Rectal smooth muscle tissue (tissue), 1 donor: ENCODE measurements around the gene CPA5.
A peak's percentile ranks its signal among the peaks of the same experiment; 100 is the strongest.

Experiments used
- H3K27ac ChIP-seq: one replicate; pipeline ENCODE4 v1.7.0; 2013; ENCODE audit warnings: low read depth, low read length, inconsistent platforms
- H3K27me3 ChIP-seq: one replicate; pipeline ENCODE4 v1.7.0; 2013; ENCODE audit warnings: low read length; ENCODE audit not compliant: control insufficient read depth, insufficient read depth
- H3K36me3 ChIP-seq: one replicate; pipeline ENCODE4 v1.7.0; 2013; ENCODE audit warnings: low read length; ENCODE audit not compliant: control insufficient read depth, insufficient read depth
- H3K4me1 ChIP-seq: one replicate; pipeline ENCODE4 v1.7.0; 2013; ENCODE audit warnings: low read length; ENCODE audit not compliant: control insufficient read depth, insufficient read depth
- H3K4me3 ChIP-seq: one replicate; pipeline ENCODE4 v1.7.0; 2013; ENCODE audit warnings: low read length
- H3K9ac ChIP-seq: one replicate; pipeline ENCODE4 v1.7.0; 2013; ENCODE audit warnings: low read length

Gene CPA5

DNA sequence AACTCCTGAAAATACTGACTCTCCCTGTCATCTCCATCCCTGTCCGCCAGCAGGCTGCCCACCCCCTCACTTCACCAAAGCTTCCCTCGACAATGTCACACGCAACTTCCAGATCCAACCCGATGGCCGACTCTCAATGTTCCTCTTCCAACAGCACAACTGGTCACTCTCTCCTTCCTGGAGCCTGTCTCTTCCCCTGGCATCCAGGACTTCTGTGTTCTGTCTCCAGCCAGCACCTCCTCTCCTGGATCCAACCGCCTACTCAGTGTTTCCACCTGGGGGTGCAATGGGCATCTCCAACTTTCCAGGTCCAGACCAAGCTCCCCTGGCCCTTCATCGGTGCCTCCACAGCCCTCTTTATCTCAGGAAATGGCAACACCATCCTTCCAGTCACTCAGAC is 8.6 kb downstream of the CPA5 start:
- no peak overlapping the region for H3K27ac ChIP-seq
- no peak overlapping the region for H3K9ac ChIP-seq
- peaks cover 2% of the 10 kb centered on the region for H3K27me3 ChIP-seq
- no peaks in the 10 kb centered on the region for H3K36me3 ChIP-seq
- H3K4me1 ChIP-seq = peaks cover 10% of the 10 kb centered on the region
- no peak overlapping the region for H3K4me3 ChIP-seq

DNA sequence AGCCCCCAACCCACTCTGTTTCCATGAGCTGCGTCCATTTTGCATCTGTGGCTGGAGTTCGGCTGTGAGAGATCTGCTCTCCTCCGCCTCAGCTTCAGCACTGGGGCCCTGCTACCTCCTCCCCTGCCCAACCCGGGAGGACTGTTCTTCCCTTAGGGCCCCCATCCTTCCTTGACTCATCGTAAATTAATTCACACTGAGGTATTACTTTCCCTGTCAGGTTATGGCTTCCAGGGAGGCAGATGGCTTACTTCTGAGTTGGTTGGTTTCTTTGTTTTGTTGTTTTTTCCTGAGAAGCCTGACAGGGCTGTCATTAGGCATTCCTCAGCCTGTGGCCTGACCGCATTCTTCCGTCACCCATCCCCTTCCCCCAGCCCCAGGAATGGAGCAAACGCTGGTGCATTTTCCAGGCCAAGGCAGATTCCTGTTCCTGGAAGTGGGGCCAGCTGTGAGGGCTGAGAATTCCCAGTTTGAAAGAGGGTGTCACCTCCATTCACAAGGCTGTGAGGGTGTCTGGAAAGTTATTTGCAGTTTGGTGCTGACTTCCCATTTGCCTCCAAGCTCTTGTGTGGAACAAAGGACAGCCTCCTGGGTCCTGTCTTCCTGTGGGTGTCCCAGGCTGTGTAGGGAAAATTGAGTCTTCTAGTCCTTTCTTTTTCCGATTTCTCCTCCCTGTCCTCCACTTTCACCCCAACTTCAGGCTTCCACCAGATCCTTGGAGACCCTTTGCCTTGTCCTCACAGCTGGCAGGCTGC is 11.7 kb downstream of the CPA5 start:
- Histone ChIP-seq H3K9ac (no peak overlapping the region), H3K4me3 (no peak overlapping the region), H3K4me1 (peaks cover 10% of the 10 kb centered on the region), H3K27ac (peak overlapping the region; percentile 91), H3K36me3 (no peaks in the 10 kb centered on the region), H3K27me3 (peaks cover 2% of the 10 kb centered on the region)

DNA sequence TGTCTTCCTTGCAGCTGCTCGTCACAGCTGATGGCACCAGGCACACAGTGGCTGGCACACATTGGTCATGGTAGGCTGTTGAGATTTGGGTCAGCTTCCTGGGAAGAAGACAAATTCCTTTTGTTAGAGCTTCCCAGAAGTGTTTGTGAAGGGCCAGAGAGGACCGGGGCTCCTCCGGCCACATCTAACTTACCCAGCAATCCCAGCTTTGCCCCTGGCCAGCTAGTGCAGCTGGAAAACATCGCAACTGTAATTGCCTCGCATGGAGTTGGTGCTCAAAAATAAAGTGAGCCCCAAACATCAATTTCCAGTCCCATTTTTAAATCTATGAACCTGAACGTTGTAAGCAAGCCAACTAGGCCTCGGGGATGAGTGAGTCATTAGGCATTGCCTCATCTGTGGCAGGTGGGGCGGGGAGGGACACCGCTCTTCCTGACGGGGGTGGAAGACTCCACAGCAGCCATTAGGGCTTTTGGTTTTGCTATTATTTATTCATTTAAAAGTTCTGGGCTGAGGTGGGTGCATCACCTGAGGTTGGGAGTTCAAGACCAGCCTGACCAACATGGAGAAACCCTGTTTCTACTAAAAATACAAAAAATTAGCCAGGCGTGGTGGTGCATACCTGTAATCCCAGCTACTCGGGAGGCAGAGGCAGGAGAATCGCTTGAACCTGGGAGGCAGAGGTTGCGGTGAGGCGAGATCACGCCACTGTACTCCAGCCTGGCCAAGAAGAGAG is 12.4 kb downstream of the CPA5 start:
- no peak overlapping the region for H3K9ac ChIP-seq
- peak overlapping the region; percentile 91 for H3K27ac ChIP-seq
- no peaks in the 10 kb centered on the region for H3K36me3 ChIP-seq
- H3K27me3 ChIP-seq = peaks cover 2% of the 10 kb centered on the region
- H3K4me3 ChIP-seq = no peak overlapping the region
- peaks cover 10% of the 10 kb centered on the region for H3K4me1 ChIP-seq

DNA sequence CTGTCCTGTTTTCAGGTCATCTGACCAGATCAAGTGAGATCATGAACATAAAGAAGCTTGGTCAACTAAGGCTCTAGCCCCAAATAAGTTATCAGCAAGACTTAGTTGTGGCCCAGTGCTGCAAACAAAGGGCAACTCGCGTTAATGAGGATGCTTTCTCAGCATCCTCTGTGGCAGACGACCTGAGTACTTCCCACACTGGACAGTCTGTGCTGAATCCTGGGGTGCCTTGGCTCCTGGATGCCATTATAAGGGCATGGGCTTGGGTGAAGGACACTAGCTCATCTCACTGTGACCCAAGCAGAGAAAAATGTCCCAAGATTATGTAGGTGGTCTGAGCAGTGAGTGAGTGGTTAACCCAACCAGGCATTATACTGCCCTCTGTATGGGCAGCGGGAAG is 13.9 kb downstream of the CPA5 start:
- peaks cover 10% of the 10 kb centered on the region for H3K4me1 ChIP-seq
- H3K36me3 ChIP-seq = no peaks in the 10 kb centered on the region
- H3K27me3 ChIP-seq = no peaks in the 10 kb centered on the region
- no peak overlapping the region for H3K27ac ChIP-seq
- H3K4me3 ChIP-seq = no peak overlapping the region
- no peak overlapping the region for H3K9ac ChIP-seq

DNA sequence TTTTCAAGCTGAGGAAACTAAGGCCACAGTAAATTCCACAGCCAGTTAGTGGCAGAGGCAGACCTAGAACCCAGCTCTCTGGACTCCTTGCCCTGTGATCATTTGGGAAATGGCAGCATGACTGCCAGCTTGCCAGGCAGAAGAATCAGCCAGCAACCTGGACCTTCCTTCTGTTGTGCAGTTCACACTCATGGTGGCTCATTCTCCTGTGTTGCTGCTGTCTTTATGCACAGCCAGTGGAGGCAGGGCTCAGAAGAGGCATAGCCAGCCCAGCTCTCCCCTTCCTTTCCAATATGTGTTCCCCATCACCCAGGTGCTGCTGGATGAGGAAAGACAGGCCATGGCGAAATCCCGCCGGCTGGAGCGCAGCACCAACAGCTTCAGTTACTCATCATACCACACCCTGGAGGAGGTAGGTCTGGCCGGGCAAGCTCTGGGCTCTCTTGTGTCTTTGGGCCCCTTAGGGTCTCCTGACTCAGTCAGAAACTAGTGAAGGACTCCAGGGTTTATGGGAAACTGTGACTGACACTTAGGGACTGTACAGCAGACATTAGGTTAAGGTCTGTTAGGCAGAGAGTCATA is 14.8 kb downstream of the CPA5 start:
- no peak overlapping the region for H3K9ac ChIP-seq
- H3K27ac ChIP-seq = no peak overlapping the region
- no peaks in the 10 kb centered on the region for H3K36me3 ChIP-seq
- no peaks in the 10 kb centered on the region for H3K27me3 ChIP-seq
- H3K4me1 ChIP-seq = peaks cover 10% of the 10 kb centered on the region
- H3K4me3 ChIP-seq = no peak overlapping the region

DNA sequence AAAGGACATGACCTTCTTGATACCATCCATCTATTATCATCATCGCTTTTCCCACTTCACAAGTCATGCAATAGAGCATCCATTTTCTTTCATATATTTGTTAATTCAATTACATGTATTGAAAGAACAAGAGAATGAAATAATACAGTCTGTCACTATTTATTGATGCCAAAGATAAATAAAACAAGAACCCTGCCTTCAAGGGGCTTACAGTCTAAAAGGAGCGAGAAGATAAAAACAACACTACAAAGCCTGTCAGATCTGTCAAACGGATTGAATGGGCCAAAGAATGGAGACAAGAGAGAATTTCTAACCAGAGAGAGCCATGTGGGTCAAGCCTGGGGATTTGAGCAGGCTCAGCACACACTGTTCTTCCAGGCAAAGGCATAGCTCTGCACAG is 15.9 kb downstream of the CPA5 start:
- Histone ChIP-seq H3K27me3 (no peaks in the 10 kb centered on the region), H3K36me3 (no peaks in the 10 kb centered on the region), H3K4me3 (no peak overlapping the region), H3K27ac (no peak overlapping the region), H3K9ac (no peak overlapping the region), H3K4me1 (peaks cover 13% of the 10 kb centered on the region)

DNA sequence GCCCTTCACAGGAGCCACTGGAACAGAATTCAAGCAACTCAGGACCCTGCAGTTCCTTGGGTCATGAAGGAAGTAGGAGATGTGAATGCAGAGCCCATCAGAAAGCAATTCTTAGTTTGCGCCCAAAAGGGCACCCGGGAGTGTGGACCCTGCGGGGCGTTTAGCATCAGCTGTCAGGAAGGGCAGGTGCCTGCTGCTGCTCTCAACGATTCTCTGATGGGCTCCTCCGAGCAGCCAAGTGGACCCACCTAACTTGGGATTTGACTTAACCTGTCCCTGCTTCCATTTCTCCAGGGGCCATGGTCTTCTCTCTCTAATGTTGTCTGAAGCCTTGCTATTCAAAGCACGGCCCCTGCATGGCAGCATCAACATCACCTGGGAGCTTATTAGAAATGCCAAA is 17.1 kb downstream of the CPA5 start:
- no peaks in the 10 kb centered on the region for H3K36me3 ChIP-seq
- no peak overlapping the region for H3K9ac ChIP-seq
- no peaks in the 10 kb centered on the region for H3K27me3 ChIP-seq
- H3K4me1 ChIP-seq = peaks cover 5% of the 10 kb centered on the region
- no peak overlapping the region for H3K4me3 ChIP-seq
- no peak overlapping the region for H3K27ac ChIP-seq

DNA sequence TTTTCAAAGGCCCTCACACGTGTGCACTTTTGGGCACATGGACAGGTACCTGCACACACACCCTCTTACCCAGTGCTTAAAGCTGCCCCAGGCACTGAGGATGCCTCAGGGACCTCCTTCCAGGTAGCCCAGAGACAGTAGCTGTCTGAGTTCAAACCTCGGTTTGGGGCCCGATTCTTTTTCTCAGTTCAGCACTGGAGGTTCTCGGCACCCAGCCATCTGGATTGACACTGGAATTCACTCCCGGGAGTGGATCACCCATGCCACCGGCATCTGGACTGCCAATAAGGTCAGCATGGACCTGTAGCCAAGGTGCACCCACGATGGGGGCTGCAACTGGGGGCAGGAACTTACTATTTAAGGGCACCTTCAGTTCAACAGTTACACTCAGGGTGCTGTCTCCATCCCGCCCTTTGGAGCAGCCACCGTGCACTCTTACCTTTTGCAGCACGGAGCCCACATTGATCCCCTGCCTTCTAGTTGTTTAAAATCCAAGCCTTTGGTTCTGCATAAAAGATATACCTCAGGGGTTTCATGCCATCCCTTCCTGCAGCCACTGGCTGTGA is 17.7 kb downstream of the CPA5 start:
- Histone ChIP-seq H3K36me3 (no peaks in the 10 kb centered on the region), H3K4me3 (no peak overlapping the region), H3K27me3 (no peaks in the 10 kb centered on the region), H3K9ac (no peak overlapping the region), H3K27ac (no peak overlapping the region), H3K4me1 (peaks cover 3% of the 10 kb centered on the region)

DNA sequence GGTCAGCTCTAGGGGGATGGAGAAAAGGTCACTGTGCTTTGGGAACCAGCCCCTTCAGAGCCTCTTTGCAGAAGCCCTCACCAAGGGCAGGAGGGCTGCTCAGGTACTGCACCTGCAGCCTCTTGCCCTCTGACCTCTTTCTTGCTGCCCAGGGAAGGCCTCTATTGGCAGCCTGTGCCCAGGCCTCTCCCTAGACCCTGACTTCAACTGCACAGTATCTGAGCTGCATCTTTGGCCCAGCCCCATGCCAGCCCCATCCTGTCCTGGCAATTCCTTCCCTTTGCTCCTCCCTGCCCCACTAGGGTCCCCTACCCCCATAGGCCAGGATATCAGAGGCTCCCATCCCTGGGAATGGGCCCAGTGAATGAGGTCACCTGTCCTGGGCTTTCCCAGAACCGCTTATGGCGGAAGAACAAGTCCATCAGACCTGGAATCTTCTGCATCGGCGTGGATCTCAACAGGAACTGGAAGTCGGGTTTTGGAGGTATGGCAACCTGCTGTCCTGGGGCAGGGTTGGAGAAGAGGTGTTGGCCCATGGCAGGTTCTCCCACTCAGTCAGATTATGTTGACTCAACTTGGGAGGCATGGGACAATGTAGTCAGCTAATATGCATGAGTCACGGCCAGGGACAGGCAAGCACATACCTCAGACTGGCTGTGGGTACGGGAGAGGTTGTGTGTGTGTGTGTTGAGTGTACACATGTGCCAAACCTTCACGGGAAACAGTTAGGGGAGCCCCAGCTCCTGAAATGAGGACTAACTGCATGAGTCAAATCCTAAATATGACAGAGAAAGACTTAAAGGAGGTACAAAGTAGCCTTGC is 18.6 kb downstream of the CPA5 start:
- Histone ChIP-seq H3K27ac (no peak overlapping the region), H3K4me1 (peaks cover 3% of the 10 kb centered on the region), H3K27me3 (no peaks in the 10 kb centered on the region), H3K36me3 (no peaks in the 10 kb centered on the region), H3K4me3 (no peak overlapping the region), H3K9ac (no peak overlapping the region)

DNA sequence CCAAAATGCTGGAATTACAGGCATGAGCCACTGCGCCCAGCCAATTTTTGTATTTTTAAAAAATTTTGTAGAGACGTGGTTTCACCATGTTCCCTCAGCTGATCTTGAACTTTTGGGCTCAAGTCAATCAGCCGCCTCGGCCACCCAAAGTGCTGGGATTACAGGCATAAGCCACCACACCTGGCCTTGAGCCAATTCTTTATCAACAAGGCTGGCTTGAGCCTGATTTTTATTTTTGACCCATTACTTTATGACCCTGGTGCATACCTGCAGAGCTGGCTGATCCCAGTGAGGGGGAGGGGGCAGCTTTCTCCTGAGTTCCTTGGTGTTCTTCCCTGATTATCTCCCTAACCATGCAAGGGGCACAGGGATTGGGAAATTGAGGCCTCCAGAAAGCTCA is 19.8 kb downstream of the CPA5 start:
- no peak overlapping the region for H3K4me3 ChIP-seq
- H3K27ac ChIP-seq = no peak overlapping the region
- H3K4me1 ChIP-seq = peaks cover 9% of the 10 kb centered on the region

DNA sequence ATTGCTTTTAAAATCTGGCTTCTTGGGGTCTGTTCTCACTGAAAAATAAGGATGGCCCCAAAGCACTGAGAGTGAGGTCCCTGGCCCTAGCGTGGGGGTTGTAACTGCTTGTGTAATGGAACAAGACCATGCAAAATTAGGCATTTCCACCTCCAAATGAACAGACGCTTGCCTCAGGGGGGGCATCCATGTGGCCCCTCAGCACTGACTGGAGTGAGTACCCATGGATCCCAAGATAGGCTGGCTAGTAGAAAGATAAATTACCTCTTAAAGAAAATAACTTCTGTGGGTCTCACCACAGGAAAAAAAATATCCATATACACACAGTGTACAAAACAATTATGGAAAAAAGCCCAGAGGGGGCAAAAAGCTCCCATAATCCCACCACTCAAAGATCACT is 20.5 kb downstream of the CPA5 start:
- Histone ChIP-seq H3K4me1 (peaks cover 9% of the 10 kb centered on the region), H3K27me3 (no peaks in the 10 kb centered on the region), H3K36me3 (no peaks in the 10 kb centered on the region), H3K9ac (no peak overlapping the region), H3K4me3 (no peak overlapping the region), H3K27ac (peak overlapping the region; percentile 40)

More for the DNA sequence above, 19.8 kb downstream of the CPA5 start:
- H3K27me3 ChIP-seq = no peaks in the 10 kb centered on the region
- no peaks in the 10 kb centered on the region for H3K36me3 ChIP-seq
- no peak overlapping the region for H3K9ac ChIP-seq
